Measurements from ENCODE around the gene KDM5B.

The KDM5B gene

DNA sequence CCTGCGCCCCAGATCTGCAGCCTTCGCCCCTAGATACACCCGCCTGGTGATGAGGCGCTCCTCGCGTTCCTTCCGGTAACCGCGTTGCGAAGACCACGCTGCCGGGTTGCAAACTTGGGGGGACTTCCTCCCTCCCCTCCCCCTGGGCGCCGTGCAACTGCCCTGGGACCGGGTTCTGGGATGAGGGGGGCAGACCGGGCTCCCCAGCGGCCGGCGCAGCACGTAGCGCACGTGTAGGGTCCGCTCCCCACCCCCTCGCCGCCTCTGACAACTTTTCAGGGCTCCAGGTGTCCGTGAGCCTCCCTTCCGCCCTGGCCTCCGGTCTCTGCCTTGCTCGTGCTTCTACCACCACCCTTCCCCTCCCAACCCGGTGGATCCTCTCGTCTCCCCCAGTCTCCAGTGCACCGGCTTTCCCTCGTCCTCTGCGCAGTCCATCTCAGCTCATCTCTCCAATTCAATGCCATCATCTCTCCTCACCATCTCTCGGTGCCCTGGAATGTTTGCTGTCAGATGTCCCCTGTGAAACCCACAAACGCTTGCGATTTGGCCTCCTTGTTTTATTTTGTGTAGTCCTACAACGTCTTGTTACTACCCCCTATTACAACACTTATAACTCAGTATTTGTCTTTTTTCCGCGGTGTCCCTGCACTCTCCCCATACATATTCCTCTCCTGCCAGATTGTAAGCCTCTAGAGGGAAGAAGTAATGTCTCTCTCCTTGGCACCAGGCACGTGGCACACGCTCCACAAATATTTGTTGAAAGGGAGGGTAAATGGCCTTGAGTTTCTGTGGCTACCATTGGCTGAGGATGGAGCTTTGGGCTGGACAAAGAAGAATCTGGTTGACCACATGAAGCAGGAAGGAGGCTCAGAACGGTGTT is 3.3 kb upstream of the KDM5B start:
- H3K9me3 ChIP-seq (ENCODE audit: severe bottlenecking) = no peaks in the 10 kb centered on the region
- peak; percentile 42 for DNase-seq
- peaks cover 4% of the 10 kb centered on the region; the same call in 1 of the 2 replicates for H3K36me3 ChIP-seq
- TF ChIP-seq, protein P1, sequence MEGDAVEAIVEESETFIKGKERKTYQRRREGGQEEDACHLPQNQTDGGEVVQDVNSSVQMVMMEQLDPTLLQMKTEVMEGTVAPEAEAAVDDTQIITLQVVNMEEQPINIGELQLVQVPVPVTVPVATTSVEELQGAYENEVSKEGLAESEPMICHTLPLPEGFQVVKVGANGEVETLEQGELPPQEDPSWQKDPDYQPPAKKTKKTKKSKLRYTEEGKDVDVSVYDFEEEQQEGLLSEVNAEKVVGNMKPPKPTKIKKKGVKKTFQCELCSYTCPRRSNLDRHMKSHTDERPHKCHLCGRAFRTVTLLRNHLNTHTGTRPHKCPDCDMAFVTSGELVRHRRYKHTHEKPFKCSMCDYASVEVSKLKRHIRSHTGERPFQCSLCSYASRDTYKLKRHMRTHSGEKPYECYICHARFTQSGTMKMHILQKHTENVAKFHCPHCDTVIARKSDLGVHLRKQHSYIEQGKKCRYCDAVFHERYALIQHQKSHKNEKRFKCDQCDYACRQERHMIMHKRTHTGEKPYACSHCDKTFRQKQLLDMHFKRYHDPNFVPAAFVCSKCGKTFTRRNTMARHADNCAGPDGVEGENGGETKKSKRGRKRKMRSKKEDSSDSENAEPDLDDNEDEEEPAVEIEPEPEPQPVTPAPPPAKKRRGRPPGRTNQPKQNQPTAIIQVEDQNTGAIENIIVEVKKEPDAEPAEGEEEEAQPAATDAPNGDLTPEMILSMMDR (IDR thresholded peaks at IDR 0.05; ENCODE audit: low read depth, low read length) = no peak
- H3K4me3 ChIP-seq (ENCODE audit: low read depth, low read length) = peak overlapping the region; percentile 79
- peak overlapping the region; percentile 49 for H3K27ac ChIP-seq
- no peaks in the 10 kb centered on the region for H3K27me3 ChIP-seq (ENCODE audit: insufficient read depth, low read depth, severe bottlenecking)

- Histone ChIP-seq H3K27me3 (ENCODE audit: insufficient read depth, low read depth, severe bottlenecking) (no peaks in the 10 kb centered on the region), H3K9me3 (ENCODE audit: severe bottlenecking) (no peaks in the 10 kb centered on the region), H3K27ac (peak within 1 kb of the TSS; percentile 49), H3K36me3 (peaks cover 4% of the 10 kb centered on the region; the same call in 1 of the 2 replicates), H3K4me3 (ENCODE audit: low read depth, low read length) (peak within 1 kb of the TSS; percentile 79)
- peak; percentile 100 for DNase-seq
- TF ChIP-seq, protein P1 (IDR thresholded peaks at IDR 0.05; ENCODE audit: low read depth, low read length) = no peak
Measured at GRCh38 chr1:202810615-202811295, 2.5 kb upstream of the KDM5B start, which contains the start of gene PCAT6. Gene PCAT6 (plus strand): TSS chr1:202810954.

DNA sequence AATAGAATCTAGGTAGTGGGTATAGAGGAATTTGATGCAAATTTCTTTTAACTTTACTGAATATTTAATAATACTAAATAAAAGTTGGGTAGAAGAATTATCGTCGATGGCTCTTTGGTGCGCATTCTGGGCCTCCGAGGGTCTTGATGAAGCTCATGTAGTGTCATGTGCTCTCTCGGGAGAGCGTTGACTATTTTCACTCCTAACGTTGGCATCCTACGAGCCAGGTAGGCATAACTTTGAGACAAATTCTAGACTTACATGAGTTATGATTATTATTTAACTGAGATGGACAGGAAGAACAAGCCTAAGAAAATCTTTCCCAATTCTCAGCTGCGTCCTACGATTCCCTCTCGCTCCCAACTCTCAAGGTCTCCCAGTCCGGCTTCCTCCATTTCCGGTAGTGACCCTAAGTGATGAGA is 2.0 kb upstream of the KDM5B start:
- TF ChIP-seq, protein P1 (IDR thresholded peaks at IDR 0.05; ENCODE audit: low read depth, low read length) = no peak
- Histone ChIP-seq H3K9me3 (ENCODE audit: severe bottlenecking) (no peaks in the 10 kb centered on the region), H3K36me3 (peaks cover 4% of the 10 kb centered on the region; the same call in 1 of the 2 replicates), H3K4me3 (ENCODE audit: low read depth, low read length) (peak overlapping the region; percentile 79), H3K27ac (peak overlapping the region; percentile 0; the same call in 1 of the 2 replicates), H3K27me3 (ENCODE audit: insufficient read depth, low read depth, severe bottlenecking) (no peaks in the 10 kb centered on the region)
- DNase-seq = no peak

DNA sequence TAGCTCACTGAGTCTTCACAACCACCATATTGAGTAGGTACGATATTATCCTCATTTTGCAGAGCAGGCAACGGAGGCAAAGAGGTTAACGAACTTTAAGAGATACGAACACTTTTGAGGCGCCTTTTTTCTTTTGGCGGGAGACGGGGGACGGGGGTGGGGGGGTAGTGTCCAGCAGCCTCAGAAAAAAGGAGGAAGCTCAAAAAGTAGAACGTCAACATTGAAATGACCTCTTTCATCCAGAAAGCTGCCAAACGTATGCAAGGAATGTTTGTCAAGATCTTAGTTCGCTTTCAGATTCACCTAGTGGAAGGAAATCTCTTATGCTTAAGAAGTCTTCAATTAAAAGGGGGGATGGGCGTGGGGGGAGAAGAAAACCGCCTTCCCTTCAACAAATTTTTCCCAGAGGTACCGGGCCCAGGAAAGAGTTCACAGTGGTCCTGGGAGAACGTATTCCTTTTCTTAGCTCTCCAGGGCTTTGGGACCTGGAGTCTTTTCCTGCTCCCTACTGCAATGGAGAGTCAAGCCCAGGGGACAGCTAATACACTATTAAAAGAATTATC is 1.5 kb upstream of the KDM5B start:
- TF ChIP-seq, protein P1 (IDR thresholded peaks at IDR 0.05; ENCODE audit: low read depth, low read length) = no peak
- no peak overlapping the region for H3K27ac ChIP-seq
- H3K4me3 ChIP-seq (ENCODE audit: low read depth, low read length) = peak overlapping the region; percentile 79; the same call in 1 of the 2 replicates
- no peaks in the 10 kb centered on the region for H3K27me3 ChIP-seq (ENCODE audit: insufficient read depth, low read depth, severe bottlenecking)
- H3K9me3 ChIP-seq (ENCODE audit: severe bottlenecking) = no peaks in the 10 kb centered on the region
- DNase-seq = no peak
- H3K36me3 ChIP-seq = peaks cover 4% of the 10 kb centered on the region; the same call in 1 of the 2 replicates

DNA sequence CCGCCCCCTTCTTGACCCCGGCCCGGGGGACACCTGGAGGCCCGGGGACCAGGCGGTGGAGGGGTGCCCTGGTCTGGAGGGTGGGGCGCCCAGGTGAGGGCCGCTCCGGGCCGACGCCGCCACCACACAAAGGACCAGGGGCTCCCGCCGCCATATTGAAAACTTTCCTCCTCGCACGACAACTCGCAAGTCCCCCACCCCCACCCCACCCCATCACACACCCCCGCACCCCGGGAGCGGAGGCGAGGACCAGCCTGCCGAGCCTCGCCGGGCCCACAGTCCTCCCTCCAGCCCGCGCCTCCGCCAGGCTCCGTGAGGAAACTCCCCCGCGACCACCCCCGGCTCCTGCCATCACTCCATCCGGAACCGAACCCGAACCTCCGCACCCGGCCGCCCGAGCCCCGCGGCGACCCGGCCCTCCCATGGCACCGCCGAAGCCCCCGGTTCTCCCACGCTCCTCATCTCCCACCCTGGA is 733 bp downstream of the KDM5B start:
- DNase-seq = peak; percentile 74
- Histone ChIP-seq H3K27ac (peak overlapping the region; percentile 85), H3K36me3 (peaks cover 4% of the 10 kb centered on the region; the same call in 1 of the 2 replicates), H3K4me3 (ENCODE audit: low read depth, low read length) (peak overlapping the region; percentile 69), H3K9me3 (ENCODE audit: severe bottlenecking) (no peaks in the 10 kb centered on the region), H3K27me3 (ENCODE audit: insufficient read depth, low read depth, severe bottlenecking) (no peaks in the 10 kb centered on the region)
- TF ChIP-seq, protein P1 (IDR thresholded peaks at IDR 0.05; ENCODE audit: low read depth, low read length) = no peak
